K562 (cell line): ENCODE data around the gene RPL14. TPM values are rescaled to one million over a fixed set of nuclear protein-coding genes. Genes with fewer than 3 reads are reported as not detected.
A peak's percentile ranks its signal among the peaks of the same experiment; 100 is the strongest.

ENCODE experiments used
- ASH1L ChIP-seq: fragments of 450-650 bp; IDR thresholded peaks from 2 replicates; pipeline ENCODE4 v1.6.1; 2018; ENCODE audit warnings: borderline replicate concordance, mild to moderate bottlenecking, low read depth; ENCODE audit not compliant: partially characterized antibody
- BRD9 ChIP-seq: fragments of 450-650 bp; IDR thresholded peaks from 2 replicates; pipeline ENCODE4 v1.6.1; 2018; ENCODE audit warnings: low read depth; ENCODE audit not compliant: partially characterized antibody
- CSDE1 ChIP-seq, 2 experiments: fragments of 450-650 bp; IDR thresholded peaks; 2 replicates each; pipeline ENCODE4 v1.6.1; 2016; ENCODE audit warnings: mild to moderate bottlenecking in 1 of 2
- ETS2 ChIP-seq: IDR thresholded peaks from 2 replicates; pipeline ENCODE4 v1.6.1; 2016; ENCODE audit warnings: borderline replicate concordance, missing genetic modification characterization, mild to moderate bottlenecking, moderate library complexity, missing compliant biosample characterization; ENCODE audit not compliant: poor library complexity, severe bottlenecking
- EWSR1 ChIP-seq: fragments of 450-650 bp; IDR thresholded peaks from 2 replicates; pipeline ENCODE4 v1.6.1; 2018; ENCODE audit warnings: borderline replicate concordance, mild to moderate bottlenecking, low read depth, moderate library complexity; ENCODE audit not compliant: partially characterized antibody
- FOXJ2 ChIP-seq: fragments of 200-800 bp; sonication (Bioruptor generic); IDR thresholded peaks from 2 replicates; pipeline ENCODE4 v1.6.1; 2016; ENCODE audit warnings: missing genetic modification characterization, missing compliant biosample characterization
- HNRNPUL1 ChIP-seq: fragments of 200-400 bp; formaldehyde crosslinking; IDR thresholded peaks from 2 replicates; pipeline ENCODE4 v1.6.1; 2017; ENCODE audit warnings: low read length
- ILF3 ChIP-seq: fragments of 450-650 bp; IDR thresholded peaks from 2 replicates; pipeline ENCODE4 v1.6.1; 2018; ENCODE audit warnings: antibody characterized with exemption, mild to moderate bottlenecking, moderate library complexity, borderline replicate concordance
- KDM1A ChIP-seq, 2 experiments: fragments of 450-650 bp; IDR thresholded peaks; 2 replicates each; pipeline ENCODE4 v1.6.1; 2016; ENCODE audit warnings: mild to moderate bottlenecking in 2 of 2
- KDM5B ChIP-seq: fragments of 200-600 bp; sonication (generic); IDR thresholded peaks from 2 replicates; pipeline ENCODE4 v1.6.1; 2012; ENCODE audit warnings: low read depth, mild to moderate bottlenecking, moderate library complexity, low read length, control low read depth, inconsistent platforms; ENCODE audit not compliant: insufficient replicate concordance
- KHSRP ChIP-seq: fragments of 450-650 bp; IDR thresholded peaks from 2 replicates; pipeline ENCODE4 v1.6.1; 2017
- NFATC3 ChIP-seq: fragments of 450-650 bp; IDR thresholded peaks from 2 replicates; pipeline ENCODE4 v1.6.1; 2017; ENCODE audit warnings: mild to moderate bottlenecking
- POLR2A ChIP-seq: fragments of 450-650 bp; conservative IDR thresholded peaks from 2 replicates; pipeline ENCODE4 v1.6.1; 2016
- POLR2B ChIP-seq: fragments of 450-650 bp; IDR thresholded peaks from 2 replicates; pipeline ENCODE4 v1.6.1; 2018; ENCODE audit warnings: low read depth; ENCODE audit not compliant: partially characterized antibody
- PPARD ChIP-seq: fragments of 250-450 bp; sonication (Bioruptor Pico); IDR thresholded peaks from 2 replicates; pipeline ENCODE4 v1.8.0; 2022; ENCODE audit warnings: inconsistent platforms, mild to moderate bottlenecking, moderate library complexity
- SOX6 ChIP-seq: fragments of 450-650 bp; IDR thresholded peaks from 2 replicates; pipeline ENCODE4 v1.6.1; 2014; ENCODE audit warnings: mild to moderate bottlenecking
- ZNF24 ChIP-seq: fragments of 450-650 bp; IDR thresholded peaks from 2 replicates; pipeline ENCODE4 v1.6.1; 2016
- ZNF311 ChIP-seq: fragments of 250-450 bp; sonication (Bioruptor Pico); IDR thresholded peaks from 2 replicates; pipeline ENCODE4 v1.4.0; 2020; ENCODE audit warnings: mild to moderate bottlenecking, moderate library complexity
- ZNF696 ChIP-seq: fragments of 250-450 bp; sonication (Bioruptor Pico); conservative IDR thresholded peaks from 2 replicates; pipeline ENCODE4 v1.4.0; 2020; ENCODE audit warnings: mild to moderate bottlenecking, moderate library complexity
- ZNF778 ChIP-seq: fragments of 450-650 bp; formaldehyde crosslinking; IDR thresholded peaks from 2 replicates; pipeline ENCODE4 v1.4.0; 2020; ENCODE audit warnings: mild to moderate bottlenecking, moderate library complexity
- ZSCAN29 ChIP-seq: fragments of 450-650 bp; IDR thresholded peaks from 2 replicates; pipeline ENCODE4 v1.6.1; 2017
- polyA plus RNA-seq, 8 experiments: library from polyadenylated mRNA; depleted of rRNA in 4 of 8; stranded (reverse) in 5 of 8; unstranded in 3 of 8; fragments of >200 nt; fragmentation: Nextera tagmentation in 2 of 8; fragmentation: Illumina TruSeq in 1 of 8; extraction: Ambion mirVana in 2 of 8; extraction: Trizol in 1 of 8; gene quantifications; 2 replicates each; pipeline versions ENCODE4 v1.2.1 to v1.2.3, GENCODE V29; 2011 to 2014; ENCODE audit warnings: inconsistent platforms in 1 of 8, missing spikeins in 1 of 8
- total RNA-seq, 7 experiments: library from RNA; depleted of rRNA in 6 of 7; stranded (reverse); fragments of >200 nt in 6 of 7; fragmentation: Illumina TruSeq in 2 of 7; extraction: Trizol in 2 of 7; gene quantifications; 2 replicates each; pipeline versions ENCODE4 v1.2.1 to v1.2.3, GENCODE V29; 2011 to 2021; ENCODE audit warnings: low replicate concordance in 1 of 7
- TF ChIP-seq, protein P1 (sequence below): fragments of 450-650 bp; formaldehyde crosslinking; conservative IDR thresholded peaks from 2 replicates; pipeline ENCODE4 v1.4.0; 2022; ENCODE audit warnings: mild to moderate bottlenecking, missing genetic modification characterization
- TF ChIP-seq, protein P2 (sequence below), 2 experiments: fragments of 450-650 bp in 1 of 2; IDR thresholded peaks; 2 replicates each; pipeline ENCODE4 v1.6.1; 2011 to 2017; ENCODE audit warnings: low read depth in 2 of 2, antibody characterized with exemption in 1 of 2, borderline replicate concordance in 1 of 2, low read length in 1 of 2, mild to moderate bottlenecking in 1 of 2, mixed read lengths in 1 of 2; ENCODE audit not compliant: control insufficient read depth in 1 of 2
- TF ChIP-seq, protein P3 (sequence below): fragments of 450-650 bp; formaldehyde crosslinking; IDR thresholded peaks from 2 replicates; pipeline ENCODE4 v1.4.0; 2022; ENCODE audit warnings: mild to moderate bottlenecking, moderate library complexity

RPL14 gene
- total and polyA plus RNA-seq, 9 of the 15 experiments (the other 6 are each of a cell fraction or from before 2014, with no cell fraction given): 851 to 4,649 (median 2,133) TPM

DNA sequence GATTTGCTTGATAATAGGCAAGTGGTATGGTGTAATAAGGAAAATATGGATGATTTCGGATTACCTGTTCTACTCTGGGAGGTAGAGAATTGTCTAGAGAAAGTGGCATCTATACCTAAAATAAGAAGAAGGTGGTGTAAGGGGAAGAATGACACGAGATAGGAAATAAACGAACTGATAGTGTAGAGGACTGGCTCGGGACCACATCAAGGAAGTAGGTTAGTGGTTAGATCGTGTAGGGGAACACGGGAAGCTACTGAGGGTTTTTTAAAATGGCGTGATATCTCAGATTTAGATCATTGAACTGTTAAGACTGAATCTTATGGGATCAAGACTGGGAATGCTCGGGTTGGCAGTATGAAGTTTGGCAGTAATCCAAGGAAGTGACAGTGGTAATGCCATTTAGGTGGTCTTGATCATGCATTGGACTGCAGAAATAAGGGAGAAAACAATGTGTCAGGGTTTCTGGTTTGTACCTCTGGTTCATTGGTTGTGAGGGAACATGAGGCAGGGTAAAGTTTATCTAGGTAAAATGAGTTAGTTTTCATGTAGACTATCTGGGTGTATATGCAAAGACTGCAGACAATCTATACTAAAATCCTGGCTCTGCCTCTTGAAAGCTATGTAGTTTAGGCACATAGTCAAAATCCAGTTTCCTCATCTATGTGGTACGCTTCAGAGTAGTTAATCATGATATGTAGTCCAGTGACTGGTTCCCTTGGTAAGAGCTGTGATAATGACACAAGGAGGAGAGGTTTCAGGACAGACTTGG, 7.4 kb downstream of the RPL14 start (continued):
- peak; percentile 21; the same call in 1 of the 2 replicates for TF ChIP-seq ILF3
- TF ChIP-seq SOX6: 0 out of 2 replicates have a peak, but pooled peaks have one; percentile 4
- TF ChIP-seq KDM1A (IDR thresholded peaks at IDR 0.05): 0 out of 4 replicates have a peak, but pooled peaks of 1 of the 2 experiments have one; percentile 22
- TF ChIP-seq PPARD: no peak
- no peak for TF ChIP-seq ETS2 (tag)
- peak; percentile 78 for TF ChIP-seq POLR2A
- 0 out of 2 replicates have a peak, but pooled peaks have one; percentile 56 for TF ChIP-seq HNRNPUL1
- 0 out of 4 replicates have a peak, but pooled peaks of 1 of the 2 experiments have one; percentile 22 for TF ChIP-seq CSDE1 (IDR thresholded peaks at IDR 0.05)
- TF ChIP-seq BRD9: no peak
- TF ChIP-seq ZNF778: no peak
- peak; percentile 87 for TF ChIP-seq EWSR1
- no peak for TF ChIP-seq ZNF24
- TF ChIP-seq KHSRP: peak; percentile 45
- peak; percentile 17 for TF ChIP-seq ASH1L
- 0 out of 2 replicates have a peak, but pooled peaks have one; percentile 26 for TF ChIP-seq ZNF696
- TF ChIP-seq, protein P1, sequence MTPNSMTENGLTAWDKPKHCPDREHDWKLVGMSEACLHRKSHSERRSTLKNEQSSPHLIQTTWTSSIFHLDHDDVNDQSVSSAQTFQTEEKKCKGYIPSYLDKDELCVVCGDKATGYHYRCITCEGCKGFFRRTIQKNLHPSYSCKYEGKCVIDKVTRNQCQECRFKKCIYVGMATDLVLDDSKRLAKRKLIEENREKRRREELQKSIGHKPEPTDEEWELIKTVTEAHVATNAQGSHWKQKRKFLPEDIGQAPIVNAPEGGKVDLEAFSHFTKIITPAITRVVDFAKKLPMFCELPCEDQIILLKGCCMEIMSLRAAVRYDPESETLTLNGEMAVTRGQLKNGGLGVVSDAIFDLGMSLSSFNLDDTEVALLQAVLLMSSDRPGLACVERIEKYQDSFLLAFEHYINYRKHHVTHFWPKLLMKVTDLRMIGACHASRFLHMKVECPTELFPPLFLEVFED (CRISPR knock-in tag): peak; percentile 92
- peak; percentile 63; the same call in 1 of the 2 replicates for TF ChIP-seq NFATC3
- TF ChIP-seq KDM5B: peak; percentile 51
- 0 out of 2 replicates have a peak, but pooled peaks have one; percentile 28 for TF ChIP-seq FOXJ2
- no peak for TF ChIP-seq ZNF311 (CRISPR knock-in tag)
- peak; percentile 81 for TF ChIP-seq POLR2B
- TF ChIP-seq, protein P2, sequence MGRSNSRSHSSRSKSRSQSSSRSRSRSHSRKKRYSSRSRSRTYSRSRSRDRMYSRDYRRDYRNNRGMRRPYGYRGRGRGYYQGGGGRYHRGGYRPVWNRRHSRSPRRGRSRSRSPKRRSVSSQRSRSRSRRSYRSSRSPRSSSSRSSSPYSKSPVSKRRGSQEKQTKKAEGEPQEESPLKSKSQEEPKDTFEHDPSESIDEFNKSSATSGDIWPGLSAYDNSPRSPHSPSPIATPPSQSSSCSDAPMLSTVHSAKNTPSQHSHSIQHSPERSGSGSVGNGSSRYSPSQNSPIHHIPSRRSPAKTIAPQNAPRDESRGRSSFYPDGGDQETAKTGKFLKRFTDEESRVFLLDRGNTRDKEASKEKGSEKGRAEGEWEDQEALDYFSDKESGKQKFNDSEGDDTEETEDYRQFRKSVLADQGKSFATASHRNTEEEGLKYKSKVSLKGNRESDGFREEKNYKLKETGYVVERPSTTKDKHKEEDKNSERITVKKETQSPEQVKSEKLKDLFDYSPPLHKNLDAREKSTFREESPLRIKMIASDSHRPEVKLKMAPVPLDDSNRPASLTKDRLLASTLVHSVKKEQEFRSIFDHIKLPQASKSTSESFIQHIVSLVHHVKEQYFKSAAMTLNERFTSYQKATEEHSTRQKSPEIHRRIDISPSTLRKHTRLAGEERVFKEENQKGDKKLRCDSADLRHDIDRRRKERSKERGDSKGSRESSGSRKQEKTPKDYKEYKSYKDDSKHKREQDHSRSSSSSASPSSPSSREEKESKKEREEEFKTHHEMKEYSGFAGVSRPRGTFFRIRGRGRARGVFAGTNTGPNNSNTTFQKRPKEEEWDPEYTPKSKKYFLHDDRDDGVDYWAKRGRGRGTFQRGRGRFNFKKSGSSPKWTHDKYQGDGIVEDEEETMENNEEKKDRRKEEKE (IDR thresholded peaks at IDR 0.05; ENCODE audit: borderline replicate concordance in 1 of 2, control insufficient read depth in 1 of 2, low read depth in 2 of 2, low read length in 1 of 2): 0 out of 4 replicates have a peak, but pooled peaks have one; percentile 14 to 24
- TF ChIP-seq, protein P3, sequence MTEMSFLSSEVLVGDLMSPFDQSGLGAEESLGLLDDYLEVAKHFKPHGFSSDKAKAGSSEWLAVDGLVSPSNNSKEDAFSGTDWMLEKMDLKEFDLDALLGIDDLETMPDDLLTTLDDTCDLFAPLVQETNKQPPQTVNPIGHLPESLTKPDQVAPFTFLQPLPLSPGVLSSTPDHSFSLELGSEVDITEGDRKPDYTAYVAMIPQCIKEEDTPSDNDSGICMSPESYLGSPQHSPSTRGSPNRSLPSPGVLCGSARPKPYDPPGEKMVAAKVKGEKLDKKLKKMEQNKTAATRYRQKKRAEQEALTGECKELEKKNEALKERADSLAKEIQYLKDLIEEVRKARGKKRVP (CRISPR knock-in tag): 0 out of 2 replicates have a peak, but pooled peaks have one; percentile 10
- TF ChIP-seq ZSCAN29: 0 out of 2 replicates have a peak, but pooled peaks have one; percentile 25
